IPS-18a (cell line): ENCODE data around the gene VPS16.
"Not testable (repeated sequence)": the region's sequence is repeated elsewhere in the genome, so short reads cannot be mapped to it uniquely, and the experiment has no call there.

ENCODE experiments used
- H3K27ac ChIP-seq: one replicate; pipeline ENCODE4 v1.5.1; 2013; ENCODE audit warnings: low read length
- H3K27me3 ChIP-seq: one replicate; pipeline ENCODE4 v1.6.1; 2013; ENCODE audit warnings: mild to moderate bottlenecking, low read length; ENCODE audit not compliant: control insufficient read depth, insufficient read depth
- H3K36me3 ChIP-seq: one replicate; pipeline ENCODE4 v1.6.1; 2013; ENCODE audit warnings: low read depth, low read length; ENCODE audit not compliant: control insufficient read depth
- H3K4me1 ChIP-seq: one replicate; pipeline ENCODE4 v1.6.1; 2013; ENCODE audit warnings: low read depth, low read length; ENCODE audit not compliant: control insufficient read depth
- H3K4me3 ChIP-seq: one replicate; pipeline ENCODE4 v1.5.1; 2013; ENCODE audit warnings: low read length
- H3K9ac ChIP-seq: one replicate; pipeline ENCODE4 v1.6.1; 2013; ENCODE audit warnings: mild to moderate bottlenecking, low read length, moderate library complexity
- H3K9me3 ChIP-seq: one replicate; pipeline ENCODE4 v1.6.1; 2013; ENCODE audit warnings: low read depth, low read length; ENCODE audit not compliant: control insufficient read depth

The VPS16 gene

GRCh38 chr20:2799688-2800520, 40.6 kb upstream of the VPS16 start:
- Histone ChIP-seq H3K4me3 (peak overlapping the region; percentile 80), H3K4me1 (peaks cover 11% of the 10 kb centered on the region), H3K27ac (no peak overlapping the region), H3K9me3 (no peaks in the 10 kb centered on the region), H3K9ac (peak overlapping the region; percentile 33), H3K36me3 (peaks cover 35% of the 10 kb centered on the region), H3K27me3 (peaks cover 43% of the 10 kb centered on the region)

- Histone ChIP-seq H3K27me3 (peaks cover 51% of the 10 kb centered on the region), H3K4me1 (peaks cover 11% of the 10 kb centered on the region), H3K36me3 (peaks cover 27% of the 10 kb centered on the region), H3K9me3 (no peaks in the 10 kb centered on the region), H3K27ac (no peak within 1 kb of the TSS), H3K9ac (peak within 1 kb of the TSS; percentile 33), H3K4me3 (peak within 1 kb of the TSS; percentile 80)
These were observed 39.8 kb upstream of the VPS16 start, which contains the start of gene CPXM1 for GRCh38 chr20:2800521-2801285. TSS of gene CPXM1 (minus strand) at chr20:2800627. CDS start at chr20:2800572, 55 bp downstream.

GRCh38 chr20:2801286-2801728, 39.2 kb upstream of the VPS16 start:
- peaks cover 57% of the 10 kb centered on the region for H3K27me3 ChIP-seq
- no peak overlapping the region for H3K9ac ChIP-seq
- peak overlapping the region; percentile 80 for H3K4me3 ChIP-seq

GRCh38 chr20:2804041-2804828, 36.3 kb upstream of the VPS16 start:
- Histone ChIP-seq H3K27me3 (peaks cover 73% of the 10 kb centered on the region), H3K4me1 (peaks cover 15% of the 10 kb centered on the region), H3K4me3 (peak overlapping the region; percentile 37), H3K36me3 (no peaks in the 10 kb centered on the region), H3K9me3 (no peaks in the 10 kb centered on the region), H3K27ac (no peak overlapping the region), H3K9ac (no peak overlapping the region)

More at GRCh38 chr20:2801286-2801728, 39.2 kb upstream of the VPS16 start:
- Histone ChIP-seq H3K27ac (no peak overlapping the region), H3K36me3 (peaks cover 21% of the 10 kb centered on the region), H3K9me3 (no peaks in the 10 kb centered on the region), H3K4me1 (peaks cover 16% of the 10 kb centered on the region)

- Histone ChIP-seq H3K4me3 (peak overlapping the region; percentile 37), H3K9ac (no peak overlapping the region), H3K27me3 (peaks cover 73% of the 10 kb centered on the region), H3K36me3 (no peaks in the 10 kb centered on the region), H3K4me1 (peaks cover 10% of the 10 kb centered on the region), H3K27ac (no peak overlapping the region), H3K9me3 (no peaks in the 10 kb centered on the region)
These were observed 35.5 kb upstream of the VPS16 start for GRCh38 chr20:2804852-2805688.

- Histone ChIP-seq H3K36me3 (no peaks in the 10 kb centered on the region), H3K27me3 (peaks cover 71% of the 10 kb centered on the region), H3K9ac (no peak overlapping the region), H3K4me1 (peaks cover 10% of the 10 kb centered on the region), H3K4me3 (peak overlapping the region; percentile 37), H3K9me3 (no peaks in the 10 kb centered on the region), H3K27ac (no peak overlapping the region)
These were observed 34.7 kb upstream of the VPS16 start for GRCh38 chr20:2805689-2806350.

- H3K27ac ChIP-seq: no peak overlapping the region
- H3K9me3 ChIP-seq: no peaks in the 10 kb centered on the region
- peaks cover 66% of the 10 kb centered on the region for H3K27me3 ChIP-seq
- H3K4me1 ChIP-seq: peaks cover 7% of the 10 kb centered on the region
- no peaks in the 10 kb centered on the region for H3K36me3 ChIP-seq
- no peak overlapping the region for H3K9ac ChIP-seq
- peak overlapping the region; percentile 17 for H3K4me3 ChIP-seq
These were observed 34.2 kb upstream of the VPS16 start for GRCh38 chr20:2806351-2806701.

GRCh38 chr20:2807019-2807418, 33.5 kb upstream of the VPS16 start:
- H3K27me3 ChIP-seq: peaks cover 59% of the 10 kb centered on the region

GRCh38 chr20:2807929-2808328, 32.6 kb upstream of the VPS16 start:
- not testable (repeated sequence) for H3K4me3 ChIP-seq

More at GRCh38 chr20:2807019-2807418, 33.5 kb upstream of the VPS16 start:
- peaks cover 7% of the 10 kb centered on the region for H3K4me1 ChIP-seq
- no peak overlapping the region for H3K9ac ChIP-seq
- H3K4me3 ChIP-seq: no peak overlapping the region
- no peak overlapping the region for H3K27ac ChIP-seq
- H3K9me3 ChIP-seq: no peaks in the 10 kb centered on the region
- no peaks in the 10 kb centered on the region for H3K36me3 ChIP-seq

GRCh38 chr20:2809690-2810089, 30.9 kb upstream of the VPS16 start:
- Histone ChIP-seq H3K9ac (no peak overlapping the region), H3K4me1 (peaks cover 7% of the 10 kb centered on the region), H3K27me3 (peaks cover 32% of the 10 kb centered on the region)

More at GRCh38 chr20:2807929-2808328, 32.6 kb upstream of the VPS16 start:
- H3K9me3 ChIP-seq, H3K4me1 ChIP-seq, H3K9ac ChIP-seq, H3K36me3 ChIP-seq, H3K27ac ChIP-seq: not testable (repeated sequence)
- H3K27me3 ChIP-seq: peaks cover 50% of the 10 kb centered on the region

More at GRCh38 chr20:2809690-2810089, 30.9 kb upstream of the VPS16 start:
- Histone ChIP-seq H3K27ac (no peak overlapping the region), H3K9me3 (no peaks in the 10 kb centered on the region), H3K4me3 (no peak overlapping the region), H3K36me3 (no peaks in the 10 kb centered on the region)
